ENCODE measurements around the gene ASB4.
"Not testable (repeated sequence)": the region's sequence is repeated elsewhere in the genome, so short reads cannot be mapped to it uniquely, and the experiment has no call there.

Gene ASB4

GRCh38 chr7:95485391-95486123, at the start of gene ASB4:
ASB4 (plus strand) TSS chr7:95485943; CDS start chr7:95485972, 29 bp downstream.
- DNase-seq: no peak

GRCh38 chr7:95436407-95436806, 49.3 kb upstream of the ASB4 start:
- DNase-seq: no peak

GRCh38 chr7:95440394-95441038, 45.2 kb upstream of the ASB4 start:
- DNase-seq: no peak

- no peak for DNase-seq
Observed at GRCh38 chr7:95441042-95441823, 44.5 kb upstream of the ASB4 start.

GRCh38 chr7:95444796-95445195, 40.9 kb upstream of the ASB4 start:
- DNase-seq: no peak

- DNase-seq: no peak
Observed at GRCh38 chr7:95446618-95447017, 39.1 kb upstream of the ASB4 start.

- no peak for DNase-seq
Observed at GRCh38 chr7:95454438-95455045, 31.2 kb upstream of the ASB4 start.

GRCh38 chr7:95457947-95458346, 27.8 kb upstream of the ASB4 start:
- DNase-seq: no peak

GRCh38 chr7:95460653-95461052, 25.1 kb upstream of the ASB4 start:
- not testable (repeated sequence) for DNase-seq

GRCh38 chr7:95467912-95468607, 17.7 kb upstream of the ASB4 start:
- DNase-seq: no peak

GRCh38 chr7:95469187-95469586, 16.6 kb upstream of the ASB4 start:
- no peak for DNase-seq

- DNase-seq: no peak
Observed at GRCh38 chr7:95469848-95470247, 15.9 kb upstream of the ASB4 start.

GRCh38 chr7:95470452-95470851, 15.3 kb upstream of the ASB4 start:
- no peak for DNase-seq

GRCh38 chr7:95471071-95471470, 14.7 kb upstream of the ASB4 start:
- no peak for DNase-seq

GRCh38 chr7:95472581-95473161, 13.1 kb upstream of the ASB4 start:
- no peak for DNase-seq

GRCh38 chr7:95473276-95473985, 12.3 kb upstream of the ASB4 start:
- DNase-seq: no peak

- no peak for DNase-seq
Observed at GRCh38 chr7:95476072-95476847, 9.5 kb upstream of the ASB4 start.

- DNase-seq: peak; percentile 58
Observed at GRCh38 chr7:95476904-95477594, 8.7 kb upstream of the ASB4 start.

GRCh38 chr7:95478272-95479037, 7.3 kb upstream of the ASB4 start:
- no peak for DNase-seq

Measured in CD4-positive, alpha-beta T cell treated with Interleukin-17A for 4 hours (primary cell).